Endothelial cell of umbilical vein (primary cell): ENCODE measurements around the gene NRG3. TPM values are rescaled to one million over a fixed set of nuclear protein-coding genes. Genes with fewer than 3 reads are reported as not detected.

Source experiments
- BruUV-seq: library from RNA; stranded (reverse); fragments of 400-500 nt; replicated peaks from 2 replicates; lab custom pipeline; 2021; lab: Mats Ljungman, UMichigan
- CTCF ChIA-PET: fragments of 300-600, 350-600 bp; sonication (Branson Sonifier 250); formaldehyde crosslinking; loops from one replicate; lab custom pipeline; 2021; ENCODE audit warnings: antibody characterized with exemption, inconsistent platforms; lab: Charles Lee
- POLR2A ChIA-PET: fragments of 300-600, 350-600 bp; sonication (Branson Sonifier 250); formaldehyde crosslinking; loops from one replicate; lab custom pipeline; 2021; ENCODE audit warnings: antibody characterized with exemption, inconsistent platforms; lab: Charles Lee
- DNase-seq: peaks from one replicate; pipeline ENCODE4 v3.0.0-alpha.2; 2011; ENCODE audit warnings: low read depth, low spot score
- FAIRE-seq: peaks from 2 replicates; lab custom pipeline; 2011; peaks lifted over from hg19 to GRCh38; lab: Jason Lieb, UNC
- H2AFZ ChIP-seq: 2 replicates; pipeline ENCODE4 v1.6.0; 2012; ENCODE audit warnings: low read depth, low read length, control low read depth, inconsistent platforms
- H3K27ac ChIP-seq: 2 replicates; pipeline ENCODE4 v1.5.1; 2011; ENCODE audit warnings: low read depth, mild to moderate bottlenecking, control low read depth, low read length, moderate library complexity; ENCODE audit not compliant: insufficient read depth
- H3K27me3 ChIP-seq, 2 experiments: 2 replicates each; pipeline versions ENCODE4 v1.6.0 to v1.6.1; 2011; ENCODE audit warnings: low read length in 2 of 2, mixed read lengths in 1 of 2; ENCODE audit not compliant: control insufficient read depth in 2 of 2, insufficient read depth in 2 of 2
- H3K36me3 ChIP-seq, 2 experiments: 2 replicates in 1 of 2; 3 replicates in 1 of 2; pipeline ENCODE4 v1.5.1; 2011; ENCODE audit warnings: low read length in 2 of 2, mild to moderate bottlenecking in 1 of 2, moderate library complexity in 1 of 2; ENCODE audit not compliant: control insufficient read depth in 2 of 2, insufficient read depth in 2 of 2; ENCODE audit errors: extremely low read depth in 1 of 2
- H3K4me1 ChIP-seq: 3 replicates; pipeline ENCODE4 v1.5.1; 2011; ENCODE audit warnings: mild to moderate bottlenecking, low read length; ENCODE audit not compliant: control insufficient read depth, insufficient read depth; ENCODE audit errors: extremely low read depth
- H3K4me2 ChIP-seq: 2 replicates; pipeline ENCODE4 v1.6.1; 2011; ENCODE audit warnings: low read length, control low read depth, mixed read lengths; ENCODE audit not compliant: insufficient read depth
- H3K4me3 ChIP-seq, 3 experiments: fragments of 200-600 bp in 1 of 3; sonication (generic), shearing (Covaris generic) in 1 of 3; replicated peaks in 1 of 3; 2 replicates each; pipeline ENCODE4 v1.5.1; 2011 to 2016; ENCODE audit warnings: control low read depth in 3 of 3, low read length in 3 of 3, mild to moderate bottlenecking in 2 of 3, inconsistent platforms in 1 of 3, low read depth in 1 of 3, moderate library complexity in 1 of 3; ENCODE audit not compliant: insufficient read depth in 1 of 3
- H3K79me2 ChIP-seq: 2 replicates; pipeline ENCODE4 v1.6.0; 2012; ENCODE audit warnings: low read length, inconsistent platforms; ENCODE audit not compliant: control insufficient read depth, insufficient read depth
- H3K9ac ChIP-seq: replicated peaks from 2 replicates; pipeline ENCODE3; 2011; ENCODE audit warnings: low read length, control low read depth; ENCODE audit not compliant: insufficient read depth; ENCODE audit errors: extremely low read depth
- H3K9me1 ChIP-seq: replicated peaks from 3 replicates; pipeline ENCODE4 v1.6.0; 2011; ENCODE audit warnings: mild to moderate bottlenecking, low read length; ENCODE audit not compliant: control insufficient read depth, insufficient read depth; ENCODE audit errors: extremely low read depth
- H3K9me3 ChIP-seq: replicated peaks from 2 replicates; pipeline ENCODE4 v1.5.1; 2012; ENCODE audit warnings: low read length, inconsistent platforms; ENCODE audit not compliant: control insufficient read depth, insufficient read depth
- H4K20me1 ChIP-seq: replicated peaks from 2 replicates; pipeline ENCODE3; 2011; ENCODE audit warnings: mild to moderate bottlenecking, low read length; ENCODE audit not compliant: control insufficient read depth, insufficient read depth; ENCODE audit errors: extremely low read depth
- EZH2 ChIP-seq: IDR thresholded peaks from 2 replicates; pipeline ENCODE4 v1.6.1; 2012; ENCODE audit warnings: borderline replicate concordance, low read depth, mild to moderate bottlenecking, moderate library complexity, low read length, inconsistent platforms; ENCODE audit not compliant: severe bottlenecking
- FOS ChIP-seq: IDR thresholded peaks from 2 replicates; pipeline ENCODE4 v1.6.1; 2011; ENCODE audit warnings: mild to moderate bottlenecking, low read length, moderate library complexity, borderline replicate concordance; ENCODE audit not compliant: insufficient read depth
- GATA2 ChIP-seq: IDR thresholded peaks from 2 replicates; pipeline ENCODE4 v1.7.0; 2011; ENCODE audit warnings: low read depth, mild to moderate bottlenecking, moderate library complexity, mixed read lengths, low read length; ENCODE audit not compliant: insufficient read length, insufficient read depth
- JUN ChIP-seq: IDR thresholded peaks from 2 replicates; pipeline ENCODE4 v1.6.1; 2011; ENCODE audit warnings: borderline replicate concordance, low read depth; ENCODE audit not compliant: insufficient read length, insufficient read depth
- MYC ChIP-seq: IDR thresholded peaks from one replicate; pipeline ENCODE4 v1.6.1; 2011; ENCODE audit warnings: mild to moderate bottlenecking, low read depth, low read length
- POLR2A ChIP-seq: IDR thresholded peaks from 2 replicates; pipeline ENCODE4 v1.6.1; 2012; ENCODE audit warnings: low read depth, mild to moderate bottlenecking, control low read depth, low read length
- POLR2AphosphoS5 ChIP-seq: IDR thresholded peaks from 2 replicates; pipeline ENCODE4 v1.6.1; 2012; ENCODE audit warnings: low read depth, mild to moderate bottlenecking, control low read depth, low read length, moderate library complexity; ENCODE audit not compliant: insufficient read depth
- dilution Hi-C: fragments of 300-500 bp; cut with MboI; formaldehyde crosslinking; loops from one replicate; pipeline ENCODE4 v1.15.0; 2019; ENCODE audit warnings: low sequenced_read_pairs; ENCODE audit not compliant: extremely low pct_ligation_motif_present
- intact Hi-C: fragments of 100-400 bp; cut with micrococcal nuclease; formaldehyde crosslinking; loops from one replicate; pipeline ENCODE4 v1.10.0; 2022
- polyA plus RNA-seq, 4 experiments: library from polyadenylated mRNA; depleted of rRNA in 3 of 4; stranded (reverse) in 3 of 4; unstranded in 1 of 4; fragments of >200 nt; gene quantifications; 2 replicates each; pipeline versions ENCODE4 v1.2.1 to v1.2.3, GENCODE V29; 2011 to 2012; ENCODE audit warnings: missing spikeins in 1 of 4
- total RNA-seq: library from RNA; stranded (reverse); gene quantifications from 2 replicates; pipeline ENCODE4 v1.2.3, GENCODE V29; 2021
- TF ChIP-seq, protein P1 (sequence below), 2 donors: IDR thresholded peaks; 1 replicate in 1 of 2; 2 replicates in 1 of 2; pipeline ENCODE4 v1.5.1; 2011; ENCODE audit warnings: low read length in 2 of 2, mild to moderate bottlenecking in 2 of 2, moderate library complexity in 2 of 2, control low read depth in 1 of 2, inconsistent platforms in 1 of 2, low read depth in 1 of 2; ENCODE audit not compliant: insufficient read depth in 1 of 2; ENCODE audit errors: extremely low read depth in 1 of 2
- TF ChIP-seq, protein P2 (sequence below): IDR thresholded peaks from 2 replicates; pipeline ENCODE4 v1.6.1; 2011; ENCODE audit not compliant: insufficient read depth, insufficient read length

The NRG3 gene
- total and polyA plus RNA-seq, 2 donors (not counting 3 experiments of a cell fraction or from before 2014, with no cell fraction given): 1.9 to 3.9 TPM

DNA sequence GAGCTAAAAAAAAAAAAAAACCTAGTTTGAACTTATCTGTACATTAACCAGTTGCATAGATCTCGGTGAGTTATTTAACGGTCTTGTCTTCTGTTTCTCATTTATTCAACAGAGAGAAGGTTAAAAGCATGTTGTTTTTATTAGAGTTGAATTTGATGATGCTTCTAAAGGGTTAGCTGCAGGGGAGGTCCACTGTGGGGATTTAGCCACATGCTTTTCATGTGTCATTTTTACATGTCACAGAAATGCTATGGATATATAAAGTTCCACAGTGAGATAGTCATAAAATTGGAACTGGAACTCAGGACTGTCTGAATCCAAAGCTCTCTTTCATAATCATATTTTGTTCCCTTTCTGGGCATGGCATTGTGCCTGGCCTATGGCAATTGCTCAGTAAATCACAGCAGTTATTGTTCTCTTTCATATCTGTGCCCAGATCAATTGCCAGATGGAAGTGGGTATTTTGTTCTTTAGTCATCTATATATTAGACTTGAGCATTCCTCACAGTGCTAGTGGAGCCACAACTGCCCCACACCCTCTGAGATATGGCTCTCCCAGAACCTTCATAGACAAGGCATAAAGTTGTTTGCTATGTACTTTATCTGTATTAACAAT, 578.8 kb downstream of the NRG3 start:
- no peaks in the 10 kb centered on the region for H3K9me1 ChIP-seq
- BruUV-seq: no TSS peak
- H3K27me3 ChIP-seq: no peaks in the 10 kb centered on the region
- no peaks in the 10 kb centered on the region for H3K9me3 ChIP-seq
- intact Hi-C loops: no loop called here
- no peaks in the 10 kb centered on the region for H3K36me3 ChIP-seq
- FAIRE-seq (no peak), DNase-seq (no peak)
- H4K20me1 ChIP-seq: no peaks in the 10 kb centered on the region
- H3K9ac ChIP-seq: no peak overlapping the region
- ChIA-PET CTCF (no interaction called here), POLR2A (no interaction called here)
- no peaks in the 10 kb centered on the region for H3K79me2 ChIP-seq
- dilution Hi-C loops: no loop called here
- no peaks in the 10 kb centered on the region for H3K4me1 ChIP-seq
- no peak overlapping the region for H3K4me2 ChIP-seq
- H3K27ac ChIP-seq: no peak overlapping the region
- TF ChIP-seq EZH2 (no peak), JUN (no peak), FOS (no peak), POLR2A (no peak), MYC (no peak), GATA2 (no peak), POLR2AphosphoS5 (no peak)
- TF ChIP-seq, protein P1, sequence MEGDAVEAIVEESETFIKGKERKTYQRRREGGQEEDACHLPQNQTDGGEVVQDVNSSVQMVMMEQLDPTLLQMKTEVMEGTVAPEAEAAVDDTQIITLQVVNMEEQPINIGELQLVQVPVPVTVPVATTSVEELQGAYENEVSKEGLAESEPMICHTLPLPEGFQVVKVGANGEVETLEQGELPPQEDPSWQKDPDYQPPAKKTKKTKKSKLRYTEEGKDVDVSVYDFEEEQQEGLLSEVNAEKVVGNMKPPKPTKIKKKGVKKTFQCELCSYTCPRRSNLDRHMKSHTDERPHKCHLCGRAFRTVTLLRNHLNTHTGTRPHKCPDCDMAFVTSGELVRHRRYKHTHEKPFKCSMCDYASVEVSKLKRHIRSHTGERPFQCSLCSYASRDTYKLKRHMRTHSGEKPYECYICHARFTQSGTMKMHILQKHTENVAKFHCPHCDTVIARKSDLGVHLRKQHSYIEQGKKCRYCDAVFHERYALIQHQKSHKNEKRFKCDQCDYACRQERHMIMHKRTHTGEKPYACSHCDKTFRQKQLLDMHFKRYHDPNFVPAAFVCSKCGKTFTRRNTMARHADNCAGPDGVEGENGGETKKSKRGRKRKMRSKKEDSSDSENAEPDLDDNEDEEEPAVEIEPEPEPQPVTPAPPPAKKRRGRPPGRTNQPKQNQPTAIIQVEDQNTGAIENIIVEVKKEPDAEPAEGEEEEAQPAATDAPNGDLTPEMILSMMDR (IDR thresholded peaks at IDR 0.05; ENCODE audit: extremely low read depth in 1 of 2, insufficient read depth in 1 of 2, low read depth in 1 of 2, low read length in 2 of 2): no peak
- TF ChIP-seq, protein P2, sequence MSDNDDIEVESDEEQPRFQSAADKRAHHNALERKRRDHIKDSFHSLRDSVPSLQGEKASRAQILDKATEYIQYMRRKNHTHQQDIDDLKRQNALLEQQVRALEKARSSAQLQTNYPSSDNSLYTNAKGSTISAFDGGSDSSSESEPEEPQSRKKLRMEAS: no peak
- H3K4me3 ChIP-seq: no peak overlapping the region
- no peak overlapping the region for H2AFZ ChIP-seq
